NB4 (cell line): Measurements from ENCODE around the gene CACNA1D.

Source experiments
- DNase-seq: peaks from one replicate; pipeline ENCODE4 v3.0.0; 2010; ENCODE audit warnings: low read depth
- H3K4me3 ChIP-seq: one replicate; pipeline ENCODE4 v1.5.1; 2011; ENCODE audit warnings: mild to moderate bottlenecking, low read depth, low read length, moderate library complexity
- MYC ChIP-seq: IDR thresholded peaks from 2 replicates; pipeline ENCODE4 v1.6.1; 2011; ENCODE audit warnings: low read depth, low read length
- POLR2A ChIP-seq: IDR thresholded peaks from 2 replicates; pipeline ENCODE4 v1.6.1; 2011; ENCODE audit warnings: mild to moderate bottlenecking; ENCODE audit not compliant: insufficient read length; ENCODE audit errors: extremely low read depth
- TF ChIP-seq, protein P1 (sequence below): IDR thresholded peaks from 2 replicates; pipeline ENCODE4 v1.6.1; 2011; ENCODE audit warnings: low read depth, low read length
- TF ChIP-seq, protein P2 (sequence below): IDR thresholded peaks from one replicate; pipeline ENCODE4 v1.5.1; 2012; ENCODE audit warnings: low read depth, low read length

The CACNA1D gene

DNA sequence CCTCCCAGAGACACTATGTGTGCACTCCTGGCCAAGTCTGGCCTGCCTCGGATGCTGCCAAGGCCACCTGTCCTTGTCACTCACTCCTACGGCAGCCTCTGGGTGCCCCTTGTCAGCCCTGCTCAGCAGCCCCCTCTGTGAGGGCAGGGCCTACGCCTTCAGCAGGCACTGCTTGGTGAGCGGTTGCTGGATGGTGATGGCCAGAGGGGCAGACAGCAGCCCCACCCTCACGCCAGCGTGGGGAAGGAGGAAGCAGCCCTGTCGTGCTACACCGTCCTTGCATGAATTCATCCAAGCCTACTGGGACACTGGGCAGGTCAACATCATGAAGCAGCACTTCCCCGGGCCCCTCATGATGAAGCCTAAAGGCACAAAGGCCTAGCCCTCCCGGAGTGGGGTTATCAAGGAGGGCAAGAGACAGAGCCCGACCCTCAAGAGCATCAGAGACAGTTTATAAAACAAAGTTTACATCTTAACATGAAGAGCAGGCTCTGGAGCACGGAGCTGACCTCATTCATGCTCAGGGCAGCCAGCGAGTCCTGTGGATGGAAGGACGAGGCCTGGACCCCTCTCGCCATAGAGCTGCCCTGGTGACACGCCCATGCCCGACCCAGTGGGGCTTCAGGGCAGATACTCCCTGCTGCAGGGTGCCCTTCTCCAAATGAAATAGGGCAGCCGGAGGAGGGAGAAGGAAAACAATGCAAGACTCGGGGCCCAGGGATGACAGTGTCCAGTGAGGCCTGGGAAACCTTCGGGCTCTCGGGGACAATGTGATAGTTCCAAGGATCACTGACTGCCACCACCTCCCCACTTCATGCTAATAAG lies 326.6 kb downstream of the CACNA1D start:
- DNase-seq, result no peak
- H3K4me3 ChIP-seq, result no peak overlapping the region
- TF ChIP-seq, protein P1, sequence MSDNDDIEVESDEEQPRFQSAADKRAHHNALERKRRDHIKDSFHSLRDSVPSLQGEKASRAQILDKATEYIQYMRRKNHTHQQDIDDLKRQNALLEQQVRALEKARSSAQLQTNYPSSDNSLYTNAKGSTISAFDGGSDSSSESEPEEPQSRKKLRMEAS, result no peak
- no peak for TF ChIP-seq POLR2A
- TF ChIP-seq, protein P2, sequence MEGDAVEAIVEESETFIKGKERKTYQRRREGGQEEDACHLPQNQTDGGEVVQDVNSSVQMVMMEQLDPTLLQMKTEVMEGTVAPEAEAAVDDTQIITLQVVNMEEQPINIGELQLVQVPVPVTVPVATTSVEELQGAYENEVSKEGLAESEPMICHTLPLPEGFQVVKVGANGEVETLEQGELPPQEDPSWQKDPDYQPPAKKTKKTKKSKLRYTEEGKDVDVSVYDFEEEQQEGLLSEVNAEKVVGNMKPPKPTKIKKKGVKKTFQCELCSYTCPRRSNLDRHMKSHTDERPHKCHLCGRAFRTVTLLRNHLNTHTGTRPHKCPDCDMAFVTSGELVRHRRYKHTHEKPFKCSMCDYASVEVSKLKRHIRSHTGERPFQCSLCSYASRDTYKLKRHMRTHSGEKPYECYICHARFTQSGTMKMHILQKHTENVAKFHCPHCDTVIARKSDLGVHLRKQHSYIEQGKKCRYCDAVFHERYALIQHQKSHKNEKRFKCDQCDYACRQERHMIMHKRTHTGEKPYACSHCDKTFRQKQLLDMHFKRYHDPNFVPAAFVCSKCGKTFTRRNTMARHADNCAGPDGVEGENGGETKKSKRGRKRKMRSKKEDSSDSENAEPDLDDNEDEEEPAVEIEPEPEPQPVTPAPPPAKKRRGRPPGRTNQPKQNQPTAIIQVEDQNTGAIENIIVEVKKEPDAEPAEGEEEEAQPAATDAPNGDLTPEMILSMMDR, result no peak
- TF ChIP-seq MYC, result no peak

DNA sequence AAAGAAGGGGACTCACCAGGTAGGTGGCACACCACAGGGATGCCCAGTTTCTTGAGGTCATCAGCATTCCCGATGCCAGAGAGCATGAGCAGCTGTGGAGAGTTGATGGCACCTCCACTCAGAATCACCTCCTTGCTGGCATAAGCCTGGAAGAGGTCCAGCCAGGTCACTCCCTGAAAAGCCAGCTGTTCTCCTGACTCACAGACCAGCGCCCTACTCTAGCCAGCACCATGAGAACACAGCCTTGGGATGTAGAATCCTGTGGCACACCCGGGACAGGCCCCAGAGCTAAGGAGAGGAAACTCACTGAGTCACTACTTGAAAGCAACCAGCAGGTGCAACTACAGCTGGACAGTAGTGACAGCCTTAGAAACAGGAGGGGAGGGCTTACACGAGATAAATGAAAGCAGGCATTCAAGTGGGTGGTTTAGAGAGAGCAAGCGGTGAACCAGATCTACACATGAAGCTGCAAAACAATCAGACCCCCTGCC lies 327.3 kb downstream of the CACNA1D start:
- no peak for TF ChIP-seq MYC
- TF ChIP-seq, protein P2, result no peak
- no peak for TF ChIP-seq POLR2A
- TF ChIP-seq, protein P1, result no peak
- no peak overlapping the region for H3K4me3 ChIP-seq
- DNase-seq, result no peak

DNA sequence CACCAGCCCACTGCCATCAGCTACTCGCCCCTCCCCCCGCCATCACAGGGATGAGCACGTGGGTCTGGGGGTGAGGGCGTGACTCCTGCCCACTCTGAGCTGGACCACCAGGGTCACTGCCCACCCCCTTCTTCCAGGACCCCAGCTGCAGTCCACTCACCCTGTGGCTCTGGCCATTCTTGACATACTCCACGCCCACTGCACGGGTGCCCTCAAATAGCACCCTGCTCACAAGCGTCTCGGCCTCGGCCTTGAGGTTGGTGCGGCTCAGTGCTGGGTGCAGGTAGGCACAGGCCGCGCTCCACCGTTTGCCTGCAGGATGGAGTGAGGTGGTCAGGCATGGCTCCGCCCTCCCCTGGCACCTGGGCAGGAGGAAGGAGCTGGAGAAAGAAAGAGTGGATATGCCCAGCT lies 327.9 kb downstream of the CACNA1D start:
- TF ChIP-seq, protein P2, result no peak
- TF ChIP-seq POLR2A, result no peak
- no peak for TF ChIP-seq MYC
- H3K4me3 ChIP-seq, result no peak overlapping the region
- DNase-seq, result no peak

DNA sequence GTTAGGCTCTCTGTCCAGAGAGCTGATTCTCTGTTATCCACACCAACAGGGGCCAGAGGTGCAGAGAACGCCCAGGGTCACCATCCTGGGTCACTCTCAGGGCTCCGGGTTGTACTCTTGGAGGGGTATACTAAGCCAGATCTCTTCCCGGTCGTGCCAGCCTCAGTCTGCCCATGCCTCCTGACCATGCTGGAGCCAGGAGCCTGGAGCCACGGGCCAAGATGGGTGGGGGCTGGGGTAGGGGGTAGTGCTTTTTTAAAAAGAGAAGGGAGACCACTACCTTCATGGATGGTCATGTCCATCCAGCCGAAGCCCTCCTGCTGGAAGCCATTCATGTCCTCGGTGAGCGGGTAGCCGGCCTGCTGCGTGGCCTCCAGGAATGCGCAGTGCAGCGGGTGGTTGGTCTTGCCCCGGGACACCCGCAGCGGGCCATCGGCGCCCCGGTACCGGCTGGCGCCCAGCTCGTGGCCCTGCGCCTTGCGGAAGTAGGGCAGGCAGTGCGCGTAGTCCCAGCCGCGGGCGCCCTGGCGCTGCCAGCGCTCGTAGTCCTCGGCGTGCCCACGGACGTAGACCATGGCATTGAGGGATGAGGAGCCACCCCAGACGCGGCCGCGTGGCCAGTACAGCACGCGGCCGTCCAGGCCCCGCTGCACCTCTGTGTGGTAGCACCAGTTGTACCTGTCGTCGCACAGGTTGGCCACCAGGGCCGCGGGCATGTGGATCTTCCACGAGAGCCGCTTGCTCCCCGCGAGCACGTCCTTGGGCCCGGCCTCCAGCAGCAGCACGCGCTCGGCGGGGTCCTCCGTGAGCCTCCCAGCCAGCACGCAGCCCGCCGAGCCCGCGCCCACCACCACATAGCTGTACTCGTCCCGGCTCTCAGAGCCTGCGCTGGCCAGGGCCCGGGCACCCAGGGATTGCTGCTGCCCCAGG lies 328.9 kb downstream of the CACNA1D start:
- no peak overlapping the region for H3K4me3 ChIP-seq
- no peak for DNase-seq
- TF ChIP-seq, protein P1, result no peak
- TF ChIP-seq, protein P2, result no peak

DNA sequence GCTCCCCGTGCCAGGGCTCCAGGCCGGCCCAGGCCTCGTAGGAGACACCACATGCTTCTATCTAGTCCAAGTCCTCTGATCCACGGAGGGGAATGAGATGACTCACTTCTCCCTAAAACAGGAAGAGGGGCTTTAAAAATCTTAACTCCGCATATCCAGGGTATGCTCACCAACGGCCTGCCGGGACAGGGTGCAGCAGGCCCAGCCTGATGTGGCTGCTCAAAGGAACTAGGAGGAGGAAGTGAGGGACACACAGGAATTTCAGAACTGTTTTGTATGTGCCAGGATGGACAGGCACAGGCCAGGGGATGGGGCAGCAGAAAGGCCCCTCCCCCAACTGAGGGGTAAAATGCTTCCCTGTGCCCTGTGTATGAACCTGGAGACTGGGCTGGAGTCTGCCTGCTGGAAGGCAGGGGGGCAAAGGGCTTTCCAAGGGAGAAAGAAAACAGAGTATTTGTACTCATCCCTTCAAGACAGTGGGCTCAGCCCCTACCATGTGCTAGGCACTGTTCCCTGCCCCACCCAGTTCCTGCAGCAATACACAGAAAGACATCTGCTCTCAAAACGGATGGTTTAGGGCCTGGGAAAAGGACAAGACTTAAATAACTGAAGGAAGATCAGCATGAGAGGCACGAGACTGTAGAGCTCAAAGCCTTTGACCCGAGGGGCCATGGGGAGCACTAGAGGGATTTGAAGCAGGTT lies 329.7 kb downstream of the CACNA1D start:
- TF ChIP-seq, protein P1, result no peak
- TF ChIP-seq, protein P2, result no peak
- no peak for TF ChIP-seq MYC
- TF ChIP-seq POLR2A, result no peak
- no peak for DNase-seq
- no peak overlapping the region for H3K4me3 ChIP-seq
